Right atrium auricular region (tissue), 2 donors: ENCODE measurements around the gene CTNNB1. TPM values are rescaled to one million over a fixed set of nuclear protein-coding genes. Genes with fewer than 3 reads are reported as not detected.

Experiments
- DNase-seq: peaks from one replicate; pipeline ENCODE4 v3.0.0-alpha.2; 2019; ENCODE audit warnings: low spot score
- H3K27ac ChIP-seq, 2 donors: fragments of 200-600 bp; sonication (generic); 1 replicate in 1 of 2; 2 replicates in 1 of 2; pipeline ENCODE4 v1.5.1; 2016 to 2019
- H3K27me3 ChIP-seq, 2 donors: fragments of 200-600 bp; sonication (generic); one replicate each; pipeline versions ENCODE4 v1.5.1 to v1.6.0; 2017 to 2019
- H3K36me3 ChIP-seq: fragments of 200-600 bp; sonication (generic); one replicate; pipeline ENCODE4 v1.5.1; 2016
- H3K4me1 ChIP-seq, 2 donors: fragments of 200-600 bp; sonication (generic); one replicate each; pipeline versions ENCODE4 v1.5.1 to v1.6.0; 2017 to 2019
- H3K4me3 ChIP-seq, 2 donors: fragments of 200-600 bp; sonication (generic); 1 replicate in 1 of 2; 2 replicates in 1 of 2; pipeline ENCODE4 v1.5.1; 2017 to 2019; ENCODE audit warnings: mild to moderate bottlenecking in 1 of 2, moderate library complexity in 1 of 2
- H3K9me3 ChIP-seq, 2 donors: fragments of 200-600 bp; sonication (generic); one replicate each; pipeline ENCODE4 v1.5.1; 2019
- CTCF ChIP-seq, 2 donors: fragments of 200-600 bp; sonication (generic); IDR thresholded peaks; one replicate each; pipeline ENCODE4 v1.5.1; 2019; ENCODE audit warnings: antibody characterized with exemption in 2 of 2
- total RNA-seq, 2 donors: library from RNA; depleted of rRNA; stranded (reverse); fragments of >200 nt; gene quantifications; one replicate each; pipeline ENCODE4 v1.1.0, GENCODE V29; 2016

CTNNB1 gene
- total RNA-seq, 2 donors from 2014 or later = 156 to 261 TPM

- Histone ChIP-seq H3K4me3 (no peak overlapping the region), H3K4me1 (peaks cover 0 to 55% of the 10 kb centered on the region in 2 donors), H3K27me3 (no peaks in the 10 kb centered on the region), H3K36me3 (peaks cover 46% of the 10 kb centered on the region), H3K9me3 (no peaks in the 10 kb centered on the region), H3K27ac (peak overlapping the region; percentile 43)
- no peak for TF ChIP-seq CTCF (IDR thresholded peaks at IDR 0.05)
- no peak for DNase-seq
These were observed 25.0 kb downstream of the CTNNB1 start for GRCh38 chr3:41224120-41224806.

GRCh38 chr3:41234823-41235721, 35.8 kb downstream of the CTNNB1 start:
- Histone ChIP-seq H3K36me3 (peaks cover 81% of the 10 kb centered on the region), H3K27ac (no peak overlapping the region), H3K4me1 (no peaks in the 10 kb centered on the region), H3K27me3 (no peaks in the 10 kb centered on the region), H3K4me3 (no peak overlapping the region), H3K9me3 (no peaks in the 10 kb centered on the region)
- TF ChIP-seq CTCF (IDR thresholded peaks at IDR 0.05) = no peak
- no peak for DNase-seq

- no peaks in the 10 kb centered on the region for H3K4me1 ChIP-seq
- no peak overlapping the region for H3K27ac ChIP-seq
- H3K36me3 ChIP-seq = peaks cover 92% of the 10 kb centered on the region
- H3K9me3 ChIP-seq = no peaks in the 10 kb centered on the region
- no peak overlapping the region for H3K4me3 ChIP-seq
- DNase-seq = no peak
- no peaks in the 10 kb centered on the region for H3K27me3 ChIP-seq
- no peak for TF ChIP-seq CTCF (IDR thresholded peaks at IDR 0.05)
These were observed 36.9 kb downstream of the CTNNB1 start for GRCh38 chr3:41236228-41236627.

- Histone ChIP-seq H3K4me3 (no peak overlapping the region), H3K9me3 (no peaks in the 10 kb centered on the region), H3K36me3 (peaks cover 86% of the 10 kb centered on the region), H3K27ac (no peak overlapping the region), H3K4me1 (no peaks in the 10 kb centered on the region), H3K27me3 (no peaks in the 10 kb centered on the region)
- DNase-seq = no peak
- TF ChIP-seq CTCF (IDR thresholded peaks at IDR 0.05) = no peak
These were observed 38.6 kb downstream of the CTNNB1 start for GRCh38 chr3:41237907-41238306.

- TF ChIP-seq CTCF (IDR thresholded peaks at IDR 0.05) = no peak
- no peak for DNase-seq
- H3K36me3 ChIP-seq = peaks cover 69% of the 10 kb centered on the region
- H3K4me3 ChIP-seq = no peak overlapping the region
- H3K9me3 ChIP-seq = no peaks in the 10 kb centered on the region
- H3K27me3 ChIP-seq = no peaks in the 10 kb centered on the region
- H3K27ac ChIP-seq = no peak overlapping the region
- H3K4me1 ChIP-seq = no peaks in the 10 kb centered on the region
These were observed 40.3 kb downstream of the CTNNB1 start for GRCh38 chr3:41239587-41239986.
